D721Med (cell line): ENCODE data around the gene KLF16.
A peak's percentile ranks its signal among the peaks of the same experiment; 100 is the strongest.

Experiments used
- DNase-seq: peaks from one replicate; pipeline ENCODE4 v3.0.0; 2011; ENCODE audit warnings: low spot score; ENCODE audit not compliant: insufficient read length
- FAIRE-seq: peaks from 2 replicates; lab custom pipeline; 2011; peaks lifted over from hg19 to GRCh38; lab: Jason Lieb, UNC
- TF ChIP-seq, protein P1 (sequence below): IDR thresholded peaks from 2 replicates; pipeline ENCODE4 v1.5.1; 2012; ENCODE audit warnings: mild to moderate bottlenecking, control low read depth; ENCODE audit not compliant: insufficient read depth; ENCODE audit errors: missing control alignments

KLF16 gene

DNA sequence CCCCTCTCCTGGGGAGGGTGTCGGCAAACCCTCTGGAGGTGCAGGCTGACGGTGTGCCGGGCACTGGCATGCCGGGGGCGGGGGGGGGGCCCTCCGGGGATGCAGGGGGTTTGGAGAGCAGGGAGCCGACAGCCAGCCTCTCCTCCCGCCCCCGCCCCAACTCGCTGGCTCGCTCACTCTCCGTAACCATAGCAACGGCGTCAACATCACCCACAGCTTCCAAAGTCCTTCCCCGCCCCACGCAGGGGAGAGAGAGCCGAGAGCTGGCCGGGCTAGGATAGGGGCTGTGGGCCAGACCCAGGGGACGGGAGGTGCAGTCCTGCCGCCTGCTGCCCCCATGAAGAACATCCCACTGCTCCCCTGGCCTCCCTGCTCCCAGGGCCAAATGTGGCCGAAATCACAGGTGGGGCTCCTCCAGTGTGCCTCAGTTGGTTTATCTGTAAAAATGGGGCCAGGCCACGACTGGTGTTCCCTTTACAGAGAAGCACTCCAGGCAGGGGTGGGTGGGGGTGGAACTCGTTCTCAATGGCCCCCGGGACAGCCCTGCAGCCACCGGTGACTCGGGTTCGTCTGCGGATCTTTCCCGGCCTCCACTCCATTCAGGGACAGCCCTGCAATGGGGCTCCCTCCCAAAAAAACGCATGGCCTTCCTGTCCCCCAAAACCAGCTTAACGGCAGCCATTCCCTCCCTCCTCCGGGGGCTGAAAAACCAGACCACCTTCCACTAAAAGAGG is 3.2 kb downstream of the KLF16 start:
- TF ChIP-seq, protein P1, sequence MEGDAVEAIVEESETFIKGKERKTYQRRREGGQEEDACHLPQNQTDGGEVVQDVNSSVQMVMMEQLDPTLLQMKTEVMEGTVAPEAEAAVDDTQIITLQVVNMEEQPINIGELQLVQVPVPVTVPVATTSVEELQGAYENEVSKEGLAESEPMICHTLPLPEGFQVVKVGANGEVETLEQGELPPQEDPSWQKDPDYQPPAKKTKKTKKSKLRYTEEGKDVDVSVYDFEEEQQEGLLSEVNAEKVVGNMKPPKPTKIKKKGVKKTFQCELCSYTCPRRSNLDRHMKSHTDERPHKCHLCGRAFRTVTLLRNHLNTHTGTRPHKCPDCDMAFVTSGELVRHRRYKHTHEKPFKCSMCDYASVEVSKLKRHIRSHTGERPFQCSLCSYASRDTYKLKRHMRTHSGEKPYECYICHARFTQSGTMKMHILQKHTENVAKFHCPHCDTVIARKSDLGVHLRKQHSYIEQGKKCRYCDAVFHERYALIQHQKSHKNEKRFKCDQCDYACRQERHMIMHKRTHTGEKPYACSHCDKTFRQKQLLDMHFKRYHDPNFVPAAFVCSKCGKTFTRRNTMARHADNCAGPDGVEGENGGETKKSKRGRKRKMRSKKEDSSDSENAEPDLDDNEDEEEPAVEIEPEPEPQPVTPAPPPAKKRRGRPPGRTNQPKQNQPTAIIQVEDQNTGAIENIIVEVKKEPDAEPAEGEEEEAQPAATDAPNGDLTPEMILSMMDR = no peak
- DNase-seq (peak; percentile 69), FAIRE-seq (no peak)

DNA sequence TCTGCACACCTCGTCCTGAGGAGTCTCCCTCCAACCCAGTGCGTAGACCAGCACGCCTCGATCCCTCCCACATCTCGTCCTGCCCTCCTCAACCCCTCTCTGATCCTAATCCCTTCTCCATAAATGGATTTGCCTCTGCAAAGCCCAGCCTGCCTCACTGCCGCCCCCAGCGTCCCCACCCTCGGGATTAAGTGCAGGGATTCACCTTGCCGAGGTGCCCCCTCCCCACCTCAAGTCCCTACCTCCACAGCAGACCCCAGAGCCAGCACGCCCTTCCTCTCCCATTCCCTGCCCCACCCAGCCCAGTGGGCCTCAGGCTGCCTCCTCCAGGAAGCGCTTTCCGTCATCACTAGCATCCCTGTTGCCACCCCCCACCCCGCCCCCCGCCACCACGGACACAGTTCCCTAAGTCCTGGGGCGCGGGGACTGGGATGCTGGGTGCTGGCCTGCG is 4.0 kb downstream of the KLF16 start:
- DNase-seq (peak; percentile 93), FAIRE-seq (no peak)
- TF ChIP-seq, protein P1 = peak; percentile 19

DNA sequence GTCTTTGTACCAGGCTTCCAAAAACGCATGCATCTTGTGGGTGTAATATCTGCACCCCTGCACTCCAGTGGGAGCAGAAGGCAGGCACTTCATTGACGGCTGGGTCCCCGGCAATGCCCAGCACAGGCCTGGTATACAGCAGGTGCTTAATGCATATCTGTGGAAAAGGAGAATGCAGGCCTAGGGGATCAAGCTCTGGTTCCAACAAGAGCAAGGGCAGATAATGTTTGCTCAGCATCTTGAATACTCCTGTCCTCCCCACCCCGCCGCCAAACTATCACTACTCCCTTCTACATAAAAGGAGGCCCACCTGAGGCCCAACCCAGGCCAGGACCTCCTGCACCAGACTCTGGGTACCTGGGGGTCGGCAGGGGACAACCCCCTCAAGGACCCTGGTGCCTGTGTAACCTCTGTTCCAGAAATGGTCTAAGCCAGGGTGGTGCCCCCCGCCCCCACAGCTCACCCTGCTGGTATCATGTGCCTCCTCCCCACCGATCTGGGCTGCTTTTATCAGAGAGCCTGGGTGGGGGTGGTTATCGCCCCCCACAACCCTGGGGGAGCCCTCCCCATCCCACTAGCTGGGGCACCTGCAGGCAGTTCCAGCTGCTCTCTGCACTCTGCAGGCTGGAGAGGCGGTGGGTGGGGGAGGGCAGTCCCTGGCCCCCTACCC is 4.8 kb downstream of the KLF16 start:
- no peak for FAIRE-seq
- no peak for DNase-seq
- TF ChIP-seq, protein P1 = no peak

DNA sequence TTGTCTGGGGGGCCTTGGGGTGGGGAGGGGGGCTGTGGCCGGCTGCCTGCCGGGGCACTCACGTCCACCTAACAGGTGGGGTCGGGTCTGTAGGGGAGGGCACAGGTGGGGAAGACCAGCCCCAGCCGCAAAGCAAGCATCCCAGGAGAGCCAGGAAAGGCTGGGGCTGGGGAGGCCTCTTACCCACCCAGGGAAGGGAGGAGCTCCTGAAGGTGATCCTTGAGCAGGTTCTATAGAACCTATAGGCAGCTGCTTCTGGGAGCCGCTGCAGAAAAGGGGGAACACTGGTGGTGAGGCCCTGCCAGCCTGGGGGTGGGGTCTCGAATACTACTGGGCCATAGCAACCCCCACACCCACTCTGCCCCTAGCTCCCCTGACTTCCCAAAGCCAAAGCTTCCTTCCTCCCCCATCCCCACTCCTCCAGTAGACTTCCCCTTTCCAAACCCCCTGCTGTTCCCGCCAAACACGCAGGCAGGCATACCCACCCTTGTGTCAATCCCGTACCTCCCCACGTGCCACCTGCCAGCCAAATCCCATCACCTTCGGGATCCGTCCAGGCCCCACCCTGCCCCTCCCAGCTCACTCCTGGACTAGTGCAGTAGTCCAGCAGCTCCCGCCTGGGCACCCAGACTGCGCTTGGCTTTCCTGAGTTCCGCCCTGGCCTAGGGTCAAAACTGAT is 5.6 kb downstream of the KLF16 start:
- no peak for FAIRE-seq
- TF ChIP-seq, protein P1 = no peak
- no peak for DNase-seq

DNA sequence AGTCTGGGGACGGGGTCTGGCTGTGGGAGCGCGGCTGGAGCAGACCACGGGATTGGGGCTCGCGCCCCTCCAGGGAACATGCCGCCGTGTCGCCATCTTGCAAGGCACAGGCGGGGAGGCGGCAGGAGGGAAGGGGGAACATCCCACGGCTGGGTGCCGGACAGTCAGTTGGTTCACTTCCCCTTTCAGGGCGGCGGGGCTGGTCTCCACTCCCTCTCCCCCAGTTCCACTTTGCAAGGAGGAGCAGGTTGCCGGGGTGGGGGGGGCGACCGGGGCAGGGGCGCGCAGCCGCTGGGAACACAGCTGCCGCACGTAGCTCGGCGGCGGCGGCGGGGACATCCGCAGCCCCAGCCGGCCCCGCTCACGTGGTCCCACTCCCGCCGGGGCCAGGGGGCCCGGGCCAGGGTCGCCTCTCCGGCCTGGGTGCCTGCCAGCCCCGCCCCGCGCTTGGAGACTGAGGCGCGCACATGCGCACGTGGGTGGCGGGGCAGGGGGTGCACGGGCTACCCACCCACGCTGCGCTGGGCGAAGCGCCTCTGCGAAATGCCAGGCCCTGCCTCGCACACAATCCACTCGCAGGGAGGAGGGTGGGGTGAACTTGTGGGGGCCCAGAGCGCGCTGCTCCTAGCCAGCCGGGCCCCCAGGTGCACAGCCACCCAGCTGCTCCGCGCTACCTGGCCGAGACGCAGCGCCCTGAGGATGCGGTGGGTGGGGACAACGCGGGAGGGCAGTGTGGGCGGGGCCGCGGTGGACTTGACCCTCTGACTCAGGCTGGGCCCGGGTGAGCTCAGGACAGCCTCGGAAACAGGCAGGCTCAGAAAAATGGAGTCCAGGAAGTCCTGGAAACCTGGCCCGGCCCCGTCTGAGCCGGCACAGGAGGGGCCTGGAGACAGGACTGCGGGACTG is 6.4 kb downstream of the KLF16 start:
- TF ChIP-seq, protein P1 = no peak
- FAIRE-seq (no peak), DNase-seq (no peak)

DNA sequence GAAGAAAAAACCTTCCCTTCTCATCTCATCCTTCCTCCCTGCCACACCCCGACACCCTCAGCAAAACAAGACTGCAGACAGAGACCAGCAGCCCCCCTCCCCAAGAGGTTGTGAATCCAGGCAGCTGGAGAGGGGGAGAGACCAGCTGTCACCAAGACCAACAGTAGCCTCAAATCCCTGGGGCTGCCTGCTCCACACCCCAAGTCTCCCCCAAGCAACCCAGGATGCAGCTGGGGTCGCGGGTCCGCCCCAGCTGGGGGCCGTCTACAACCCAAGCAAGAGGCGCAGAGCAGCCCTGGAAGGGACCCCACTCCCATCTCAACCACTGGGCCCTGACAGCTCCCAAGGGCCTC is 7.1 kb downstream of the KLF16 start:
- TF ChIP-seq, protein P1 = no peak
- DNase-seq (no peak), FAIRE-seq (no peak)
